GM18907 (cell line): Measurements from ENCODE around the gene KIAA2012.

ENCODE experiments used
- ATAC-seq: cut with Tn5 transposase; IDR thresholded peaks from one replicate; pipeline ENCODE4 v1.9.1; 2021; ENCODE audit warnings: mild to moderate bottlenecking, moderate library complexity; ENCODE audit not compliant: unreplicated experiment

KIAA2012 gene

DNA sequence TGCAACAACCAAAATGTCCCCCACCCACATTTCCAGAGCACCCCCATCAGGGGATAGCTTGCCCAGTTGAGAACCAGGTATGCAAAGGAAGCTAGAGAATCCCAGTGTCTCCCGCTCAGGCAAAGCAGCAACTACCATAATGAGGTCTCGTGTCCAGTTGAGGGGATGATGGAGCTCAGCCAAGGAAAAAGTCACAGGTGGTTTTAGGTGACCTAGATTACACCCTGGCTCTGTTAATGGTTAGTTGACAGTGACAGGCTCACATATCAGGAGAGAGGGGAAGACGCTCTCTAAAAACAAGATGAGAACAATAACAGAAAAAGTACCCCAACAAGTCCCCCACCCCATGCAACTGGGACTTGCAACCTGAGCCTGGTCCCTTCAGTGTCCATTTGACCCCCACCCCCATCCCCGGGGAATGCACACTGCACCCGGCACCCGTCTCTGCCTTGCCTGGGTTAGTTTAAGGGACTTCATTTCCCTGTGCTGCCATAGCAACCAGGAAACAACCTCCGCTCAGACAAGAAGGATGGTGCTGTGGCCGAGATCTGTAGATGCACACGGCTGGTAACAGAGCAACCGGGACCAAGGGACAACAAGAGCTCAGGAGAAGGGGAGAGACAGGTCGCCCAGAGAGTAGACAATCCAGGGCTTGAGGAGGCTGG, at the start of gene KIAA2012:
TSS of gene KIAA2012 (plus strand) at position 519 of the 665 bp plus-strand sequence. CDS start 373 bp downstream, outside the sequence.
- no peak for ATAC-seq

DNA sequence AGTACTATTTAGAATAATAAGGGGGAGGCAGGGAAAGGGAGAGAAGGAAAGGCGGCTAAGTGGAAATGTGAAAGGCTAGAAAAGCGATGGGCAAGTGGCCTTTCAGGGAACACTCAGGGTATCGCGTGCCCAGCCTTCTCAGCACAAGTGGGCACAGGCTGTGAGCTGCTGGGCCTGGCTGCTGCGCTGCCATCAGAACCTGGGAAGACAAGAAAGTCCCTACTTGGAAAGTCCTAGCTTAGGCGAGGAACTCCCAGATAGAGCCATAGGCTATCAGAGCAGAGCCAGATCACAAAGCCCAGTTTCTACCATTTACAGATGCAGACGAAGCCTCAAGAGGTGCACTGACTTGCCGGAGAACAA, 49.2 kb upstream of the KIAA2012 start:
- ATAC-seq = no peak

DNA sequence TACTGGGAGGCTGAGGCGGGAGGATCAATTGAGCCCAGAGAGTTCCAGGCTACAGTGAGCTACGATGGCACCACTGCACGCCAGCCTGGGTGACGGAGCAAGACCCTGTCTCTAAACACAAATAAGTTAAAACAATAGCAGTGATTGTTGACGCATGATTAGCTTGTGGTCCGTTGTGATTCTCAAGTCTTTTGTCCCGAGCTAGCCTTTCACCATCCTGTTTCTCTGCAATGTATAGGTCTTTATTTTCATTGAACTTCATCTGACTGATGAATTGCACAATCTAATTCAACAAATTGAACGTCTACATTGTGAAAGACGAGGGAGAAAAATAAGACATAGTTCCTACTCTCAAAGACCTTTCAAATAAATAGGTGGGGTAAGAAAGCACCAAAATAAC, 48.2 kb upstream of the KIAA2012 start:
- no peak for ATAC-seq

DNA sequence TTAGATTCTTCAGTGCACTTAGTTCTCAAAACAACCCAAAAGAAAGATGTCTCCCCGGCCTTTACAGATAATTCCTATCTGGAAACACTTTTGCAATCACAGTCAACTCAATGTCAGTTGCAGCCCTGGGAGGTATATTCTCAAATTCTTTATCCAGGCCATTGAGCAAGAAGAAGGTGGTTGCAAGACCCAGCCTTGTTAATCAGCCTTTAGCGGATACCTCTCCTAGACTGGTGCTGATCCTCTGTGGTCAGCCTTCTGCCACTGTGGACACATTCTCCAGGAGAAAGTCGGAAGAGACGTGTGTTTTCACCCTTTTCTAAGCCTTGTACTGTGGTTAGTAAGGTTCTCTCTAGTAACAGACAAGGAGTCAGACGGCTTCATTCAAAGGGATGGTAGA, 47.2 kb upstream of the KIAA2012 start:
- ATAC-seq = no peak

DNA sequence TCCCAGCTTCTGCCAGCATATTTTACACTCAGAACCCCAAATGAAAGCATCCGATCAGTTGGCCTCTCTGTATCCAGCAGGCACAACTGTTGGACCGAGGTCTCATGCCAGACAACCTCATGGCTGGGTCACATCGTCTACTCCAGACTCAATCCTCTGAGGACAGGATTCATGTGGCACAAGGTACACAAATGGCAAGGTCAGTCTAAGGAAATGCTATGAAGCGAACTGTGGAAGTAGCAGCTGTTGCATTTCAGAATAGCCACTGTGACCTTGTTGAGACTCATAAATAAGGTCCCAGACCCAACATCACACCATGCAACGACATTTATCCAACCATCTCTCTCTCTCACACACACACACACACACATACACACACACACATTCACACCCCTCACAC, 46.5 kb upstream of the KIAA2012 start:
- ATAC-seq = no peak

DNA sequence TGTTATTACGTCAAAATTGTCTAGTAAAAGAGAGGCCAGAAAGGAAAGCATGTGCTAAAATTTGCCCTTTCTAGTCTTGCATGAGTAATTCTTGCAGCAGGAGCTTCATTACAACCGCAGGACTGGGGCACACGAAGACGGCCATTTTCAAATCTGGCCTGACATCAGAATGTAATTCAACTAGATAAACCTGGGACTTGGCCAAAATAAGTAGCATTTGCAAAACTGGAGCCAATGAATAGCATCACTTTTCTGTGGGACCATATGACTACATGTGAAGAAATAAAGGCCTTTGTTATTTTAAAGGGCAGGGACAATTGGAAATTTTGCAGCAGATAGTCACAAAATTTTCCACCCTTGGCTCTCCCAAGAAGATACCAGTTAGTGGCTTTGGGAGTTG, 42.4 kb upstream of the KIAA2012 start:
- ATAC-seq = no peak

DNA sequence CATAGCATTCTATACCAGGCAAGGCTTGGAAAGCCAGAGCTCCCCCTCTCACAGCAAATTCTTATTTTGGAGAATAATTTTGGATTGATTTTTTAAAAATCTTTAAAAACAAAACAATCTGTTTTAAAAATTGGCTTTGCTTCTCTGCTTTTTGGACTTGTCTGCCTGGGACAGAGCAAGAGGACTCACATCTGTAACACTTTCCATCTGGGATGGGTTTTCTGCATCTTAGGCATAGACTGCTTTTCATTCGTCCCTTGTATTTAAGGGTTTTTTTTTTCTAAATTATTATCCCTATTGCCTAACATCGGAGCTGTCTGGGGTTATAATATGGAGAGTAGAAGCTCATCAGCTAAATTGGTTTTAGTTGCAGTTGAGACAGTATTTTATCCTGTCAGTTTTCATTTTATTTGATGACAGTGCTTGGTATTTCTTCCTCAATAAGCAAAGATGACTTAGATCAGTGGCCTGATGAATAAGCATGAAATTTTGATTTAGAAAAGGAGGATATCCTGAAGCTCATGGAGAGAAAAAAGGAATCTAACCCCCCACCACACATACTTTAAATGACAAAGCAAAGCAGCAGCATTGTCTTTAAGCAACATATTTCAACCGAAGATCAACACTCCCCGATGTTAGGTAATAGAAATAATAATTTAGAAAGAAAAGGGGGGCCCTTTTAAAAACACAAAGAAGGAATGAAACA, 41.7 kb upstream of the KIAA2012 start:
- ATAC-seq = no peak

DNA sequence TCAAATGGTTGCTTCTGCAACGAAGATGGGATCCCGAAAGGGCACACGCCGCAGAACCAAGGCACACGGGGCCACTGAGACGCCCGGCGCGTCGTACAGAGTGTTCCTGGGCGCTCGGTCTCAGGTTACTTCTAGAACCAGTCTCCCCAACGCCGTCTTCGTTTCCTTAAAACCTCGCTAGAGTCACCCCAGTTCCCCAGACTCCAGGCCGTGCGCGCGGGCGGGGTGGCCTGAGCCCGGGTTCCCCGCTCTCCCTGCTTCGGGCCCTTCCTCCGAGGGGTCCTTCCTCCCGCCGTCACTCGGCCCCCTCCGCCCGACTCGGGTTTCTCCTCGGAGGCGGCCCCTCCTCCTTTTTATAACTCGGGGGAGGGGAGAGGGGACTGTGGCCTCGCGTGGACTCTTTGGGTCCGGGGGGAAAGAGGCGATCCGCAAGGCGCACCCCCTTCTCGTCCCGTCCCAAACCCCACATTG, 40.2 kb upstream of the KIAA2012 start:
- peak; percentile 9 for ATAC-seq

DNA sequence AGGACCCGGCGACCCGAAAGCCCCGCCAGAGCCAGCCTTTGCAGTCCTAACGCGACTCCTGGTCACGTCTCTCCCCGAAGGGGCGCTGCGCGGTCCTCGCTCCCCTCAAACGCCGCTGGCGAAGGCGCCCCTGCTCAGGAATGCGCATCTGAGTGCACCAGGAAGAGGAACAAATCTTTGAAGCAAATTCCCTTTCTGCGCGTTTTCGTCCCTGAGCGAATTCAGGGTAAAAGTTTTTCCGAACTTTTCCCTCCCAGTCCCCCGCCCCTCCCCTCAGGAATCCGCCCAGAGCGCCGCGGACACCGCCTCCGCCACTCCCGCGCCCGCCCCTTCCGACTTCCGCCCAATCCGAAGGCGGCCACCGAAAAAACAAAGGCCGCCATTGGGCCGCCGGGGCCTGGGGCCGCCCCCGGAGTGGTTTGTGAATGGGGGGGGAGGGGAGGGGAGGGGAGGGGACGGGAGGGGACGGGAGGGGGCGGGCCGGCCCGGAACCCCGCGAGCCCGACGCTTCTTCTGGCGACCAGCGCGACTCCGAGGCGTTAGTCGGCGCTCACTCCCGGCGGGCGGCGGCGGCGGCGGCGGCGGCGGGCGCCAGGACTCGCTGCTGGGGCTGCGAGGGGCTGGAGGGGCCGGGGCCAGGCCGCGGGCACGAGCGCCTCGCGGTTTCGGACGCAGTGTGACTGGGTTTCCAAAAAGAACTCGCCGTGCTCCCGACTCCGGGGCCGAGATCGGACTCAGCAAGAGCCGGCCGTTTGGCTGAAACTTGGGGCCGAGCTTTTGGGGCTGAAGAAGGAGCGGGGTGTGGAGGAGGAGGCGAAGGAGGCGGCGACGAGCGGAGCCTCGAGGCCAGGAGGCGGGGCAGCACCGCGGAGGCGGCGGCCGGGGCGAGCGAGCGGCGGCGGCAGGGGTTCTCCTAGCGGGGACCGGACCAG, 39.5 kb upstream of the KIAA2012 start, which contains the start of gene FZD7:
TSS of gene FZD7 (plus strand) at position 539 of the 932 bp plus-strand sequence. CDS start 793 bp downstream, outside the sequence.
- peak; percentile 85 for ATAC-seq

DNA sequence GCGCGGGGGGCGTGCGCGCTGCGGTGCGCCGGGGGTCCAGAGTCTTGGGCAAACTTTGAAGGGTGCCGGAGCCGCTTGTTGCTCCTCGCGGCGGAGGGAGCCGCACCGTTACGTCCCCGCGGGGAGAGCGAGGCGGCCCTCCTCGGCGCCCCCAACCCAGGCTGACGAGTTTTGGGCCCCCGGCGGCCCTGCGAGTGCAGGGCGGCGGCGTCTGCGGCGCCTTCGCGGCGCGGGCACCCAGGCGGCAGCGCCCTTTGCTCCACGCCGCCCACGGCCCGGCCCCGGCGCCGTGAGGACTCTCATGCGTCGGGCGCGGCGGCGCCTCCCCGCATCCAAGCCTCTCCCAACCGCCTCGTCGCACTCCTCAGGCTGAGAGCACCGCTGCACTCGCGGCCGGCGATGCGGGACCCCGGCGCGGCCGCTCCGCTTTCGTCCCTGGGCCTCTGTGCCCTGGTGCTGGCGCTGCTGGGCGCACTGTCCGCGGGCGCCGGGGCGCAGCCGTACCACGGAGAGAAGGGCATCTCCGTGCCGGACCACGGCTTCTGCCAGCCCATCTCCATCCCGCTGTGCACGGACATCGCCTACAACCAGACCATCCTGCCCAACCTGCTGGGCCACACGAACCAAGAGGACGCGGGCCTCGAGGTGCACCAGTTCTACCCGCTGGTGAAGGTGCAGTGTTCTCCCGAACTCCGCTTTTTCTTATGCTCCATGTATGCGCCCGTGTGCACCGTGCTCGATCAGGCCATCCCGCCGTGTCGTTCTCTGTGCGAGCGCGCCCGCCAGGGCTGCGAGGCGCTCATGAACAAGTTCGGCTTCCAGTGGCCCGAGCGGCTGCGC, 38.6 kb upstream of the KIAA2012 start:
- ATAC-seq = peak; percentile 9

DNA sequence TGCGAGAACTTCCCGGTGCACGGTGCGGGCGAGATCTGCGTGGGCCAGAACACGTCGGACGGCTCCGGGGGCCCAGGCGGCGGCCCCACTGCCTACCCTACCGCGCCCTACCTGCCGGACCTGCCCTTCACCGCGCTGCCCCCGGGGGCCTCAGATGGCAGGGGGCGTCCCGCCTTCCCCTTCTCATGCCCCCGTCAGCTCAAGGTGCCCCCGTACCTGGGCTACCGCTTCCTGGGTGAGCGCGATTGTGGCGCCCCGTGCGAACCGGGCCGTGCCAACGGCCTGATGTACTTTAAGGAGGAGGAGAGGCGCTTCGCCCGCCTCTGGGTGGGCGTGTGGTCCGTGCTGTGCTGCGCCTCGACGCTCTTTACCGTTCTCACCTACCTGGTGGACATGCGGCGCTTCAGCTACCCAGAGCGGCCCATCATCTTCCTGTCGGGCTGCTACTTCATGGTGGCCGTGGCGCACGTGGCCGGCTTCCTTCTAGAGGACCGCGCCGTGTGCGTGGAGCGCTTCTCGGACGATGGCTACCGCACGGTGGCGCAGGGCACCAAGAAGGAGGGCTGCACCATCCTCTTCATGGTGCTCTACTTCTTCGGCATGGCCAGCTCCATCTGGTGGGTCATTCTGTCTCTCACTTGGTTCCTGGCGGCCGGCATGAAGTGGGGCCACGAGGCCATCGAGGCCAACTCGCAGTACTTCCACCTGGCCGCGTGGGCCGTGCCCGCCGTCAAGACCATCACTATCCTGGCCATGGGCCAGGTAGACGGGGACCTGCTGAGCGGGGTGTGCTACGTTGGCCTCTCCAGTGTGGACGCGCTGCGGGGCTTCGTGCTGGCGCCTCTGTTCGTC, 37.7 kb upstream of the KIAA2012 start:
- ATAC-seq = no peak

DNA sequence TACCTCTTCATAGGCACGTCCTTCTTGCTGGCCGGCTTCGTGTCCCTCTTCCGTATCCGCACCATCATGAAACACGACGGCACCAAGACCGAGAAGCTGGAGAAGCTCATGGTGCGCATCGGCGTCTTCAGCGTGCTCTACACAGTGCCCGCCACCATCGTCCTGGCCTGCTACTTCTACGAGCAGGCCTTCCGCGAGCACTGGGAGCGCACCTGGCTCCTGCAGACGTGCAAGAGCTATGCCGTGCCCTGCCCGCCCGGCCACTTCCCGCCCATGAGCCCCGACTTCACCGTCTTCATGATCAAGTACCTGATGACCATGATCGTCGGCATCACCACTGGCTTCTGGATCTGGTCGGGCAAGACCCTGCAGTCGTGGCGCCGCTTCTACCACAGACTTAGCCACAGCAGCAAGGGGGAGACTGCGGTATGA, 37.1 kb upstream of the KIAA2012 start:
- ATAC-seq = no peak

DNA sequence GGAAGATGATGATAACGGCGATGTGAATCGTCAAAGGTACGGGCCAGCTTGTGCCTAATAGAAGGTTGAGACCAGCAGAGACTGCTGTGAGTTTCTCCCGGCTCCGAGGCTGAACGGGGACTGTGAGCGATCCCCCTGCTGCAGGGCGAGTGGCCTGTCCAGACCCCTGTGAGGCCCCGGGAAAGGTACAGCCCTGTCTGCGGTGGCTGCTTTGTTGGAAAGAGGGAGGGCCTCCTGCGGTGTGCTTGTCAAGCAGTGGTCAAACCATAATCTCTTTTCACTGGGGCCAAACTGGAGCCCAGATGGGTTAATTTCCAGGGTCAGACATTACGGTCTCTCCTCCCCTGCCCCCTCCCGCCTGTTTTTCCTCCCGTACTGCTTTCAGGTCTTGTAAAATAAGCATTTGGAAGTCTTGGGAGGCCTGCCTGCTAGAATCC, 36.4 kb upstream of the KIAA2012 start:
- ATAC-seq = no peak

DNA sequence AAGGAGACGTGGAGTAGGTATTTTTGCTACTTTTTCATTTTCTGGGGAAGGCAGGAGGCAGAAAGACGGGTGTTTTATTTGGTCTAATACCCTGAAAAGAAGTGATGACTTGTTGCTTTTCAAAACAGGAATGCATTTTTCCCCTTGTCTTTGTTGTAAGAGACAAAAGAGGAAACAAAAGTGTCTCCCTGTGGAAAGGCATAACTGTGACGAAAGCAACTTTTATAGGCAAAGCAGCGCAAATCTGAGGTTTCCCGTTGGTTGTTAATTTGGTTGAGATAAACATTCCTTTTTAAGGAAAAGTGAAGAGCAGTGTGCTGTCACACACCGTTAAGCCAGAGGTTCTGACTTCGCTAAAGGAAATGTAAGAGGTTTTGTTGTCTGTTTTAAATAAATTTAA, 36.0 kb upstream of the KIAA2012 start:
- no peak for ATAC-seq

DNA sequence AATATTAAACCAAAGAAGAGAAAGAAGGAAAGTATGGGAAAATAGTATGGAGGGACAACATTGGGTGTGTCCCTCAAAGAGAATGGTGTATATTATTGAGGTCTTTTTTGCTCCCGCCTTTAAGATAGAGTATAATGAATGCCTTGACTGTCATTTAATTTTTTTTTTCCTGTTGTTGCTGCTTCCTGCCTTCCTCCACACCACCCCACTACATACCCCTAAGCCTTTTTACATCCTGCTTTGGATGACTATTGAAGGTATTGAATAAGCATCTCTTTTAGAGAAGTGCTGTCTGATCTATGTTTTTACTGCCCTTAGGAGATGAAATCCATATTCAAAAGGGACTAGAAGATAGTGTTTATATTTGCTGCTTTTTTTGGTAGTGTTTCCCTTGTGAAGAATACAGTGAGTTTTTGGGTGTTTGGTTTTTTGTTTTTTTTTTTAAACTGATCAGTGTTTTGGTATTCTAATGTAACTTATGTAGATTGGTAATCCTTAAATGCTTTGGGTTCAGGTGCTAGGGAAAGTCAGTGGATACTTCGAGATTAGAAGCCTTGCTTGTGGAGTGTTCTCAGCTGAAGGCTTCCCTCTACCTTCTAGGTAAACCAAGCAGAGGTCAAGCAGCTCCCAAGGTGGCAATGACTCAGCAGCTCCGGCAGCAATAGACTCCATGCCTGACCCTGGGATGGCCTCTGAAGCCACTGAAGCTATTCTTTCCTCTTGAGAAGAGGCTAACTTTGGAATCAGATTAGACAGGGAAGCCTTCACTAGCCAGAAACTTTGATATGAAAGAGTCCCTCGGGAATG, 34.4 kb upstream of the KIAA2012 start:
- ATAC-seq = no peak

DNA sequence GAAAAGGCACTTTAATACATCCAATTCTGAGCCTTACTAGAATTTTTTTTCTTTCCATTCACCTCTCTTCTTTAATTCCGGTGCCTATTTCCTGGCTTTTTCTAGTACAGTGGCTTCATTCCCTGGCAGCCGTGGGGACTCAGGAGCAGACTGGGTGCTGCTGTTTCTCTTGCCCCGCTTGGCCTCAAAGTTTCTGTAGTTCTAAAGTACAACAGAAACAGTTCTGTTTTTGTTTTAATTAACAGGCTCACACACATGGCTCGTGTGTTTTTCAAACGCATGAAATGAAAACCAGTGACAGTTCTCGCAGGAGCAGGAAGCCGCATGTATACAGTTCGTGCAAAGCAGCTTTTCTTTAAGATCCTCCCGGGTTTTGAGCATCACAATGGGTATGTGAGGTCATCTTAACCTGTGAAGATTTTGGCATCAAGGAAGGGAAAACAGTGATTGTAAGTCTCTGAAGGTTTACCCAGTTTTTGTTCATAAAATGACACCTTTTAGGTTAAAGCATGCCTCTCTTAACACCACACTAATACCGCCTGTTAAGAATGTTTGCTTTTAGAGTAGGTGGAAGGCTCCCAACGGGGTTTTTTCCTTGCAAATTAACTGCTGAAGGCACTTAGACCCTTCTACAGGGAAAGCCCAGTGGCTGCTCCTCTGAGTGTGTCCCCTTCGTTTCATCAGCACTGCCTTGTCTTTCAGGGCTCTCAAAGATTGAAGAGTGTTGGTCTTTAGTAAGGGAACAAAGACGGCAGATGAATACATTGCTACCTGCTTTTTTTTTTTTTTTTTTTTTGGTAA, 33.6 kb upstream of the KIAA2012 start:
- no peak for ATAC-seq

DNA sequence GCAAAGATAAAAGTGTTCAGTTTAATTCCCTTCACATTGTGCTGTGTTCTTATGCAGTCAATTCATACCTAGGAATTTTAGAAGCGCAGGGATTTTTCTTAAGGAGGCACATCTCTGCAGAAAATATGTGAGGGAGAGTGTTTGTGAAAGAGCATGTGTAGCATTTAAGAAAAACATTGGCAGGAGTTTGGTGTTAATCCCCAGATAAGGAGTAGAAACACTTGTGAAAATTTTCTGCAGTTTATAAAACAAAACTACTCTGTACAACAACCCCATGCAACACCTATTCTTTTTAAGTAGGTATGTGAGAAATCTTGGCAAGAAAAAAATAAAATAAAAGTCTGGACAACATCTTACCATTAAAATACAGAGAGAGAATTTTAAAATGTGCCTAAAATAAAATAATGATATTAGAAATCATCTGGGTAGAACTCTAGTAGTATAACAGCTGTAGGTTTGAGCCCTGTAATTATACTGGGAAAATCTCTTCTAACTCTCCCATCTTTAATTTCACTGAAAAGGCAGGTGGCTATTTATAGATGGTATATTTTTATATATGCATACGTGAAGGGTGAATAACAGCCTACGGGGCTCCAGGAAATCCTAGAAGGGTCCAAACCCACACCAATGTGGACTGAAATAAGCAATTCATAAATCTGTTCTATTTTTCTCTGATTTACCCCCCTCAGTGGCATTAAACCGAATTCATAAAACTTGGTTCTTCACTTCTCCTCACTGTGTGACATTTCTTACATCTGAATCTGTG, 32.8 kb upstream of the KIAA2012 start:
- ATAC-seq = no peak
